Right cardiac atrium (tissue), 5 donors: ENCODE results near the gene ZPBP. TPM values are rescaled to one million over a fixed set of nuclear protein-coding genes. Genes with fewer than 3 reads are reported as not detected.
A peak's percentile ranks its signal among the peaks of the same experiment; 100 is the strongest.

Experiments used
- ATAC-seq, 2 donors: fragments of 200-7000 bp; cut with Tn5 transposase; one replicate each; pipeline versions ENCODE4 v1.8.0 to v1.9.1; 2020; ENCODE audit warnings: moderate library complexity in 2 of 2, mild to moderate bottlenecking in 1 of 2
- DNase-seq, 3 donors: peaks; one replicate each; pipeline ENCODE4 v3.0.0-alpha.2; 2020
- H3K27ac ChIP-seq: one replicate; pipeline ENCODE4 v1.5.1; 2013; ENCODE audit warnings: mild to moderate bottlenecking, low read length, control low read depth, moderate library complexity
- H3K27me3 ChIP-seq: one replicate; pipeline ENCODE4 v1.6.1; 2013; ENCODE audit not compliant: control insufficient read depth, insufficient read depth
- H3K4me1 ChIP-seq: one replicate; pipeline ENCODE4 v1.6.1; 2013; ENCODE audit warnings: low read length; ENCODE audit not compliant: control insufficient read depth, insufficient read depth
- H3K4me3 ChIP-seq: one replicate; pipeline ENCODE4 v1.5.1; 2013; ENCODE audit warnings: low read length, control low read depth
- H3K9me3 ChIP-seq: one replicate; pipeline ENCODE4 v1.6.1; 2013; ENCODE audit warnings: low read length; ENCODE audit not compliant: control insufficient read depth
- WGBS: extraction: QIAGEN DNeasy Blood & Tissue Kit; methylation state at CpG from one replicate; pipeline ENCODE4 v1.1.7; 2013; 5-methylcytosine and 5-hydroxymethylcytosine counted together
- intact Hi-C, 4 donors: fragments of 100-400 bp; cut with DNase I; formaldehyde crosslinking; loops; one replicate each; pipeline versions ENCODE4 v1.11.0 to v1.14.0; 2022 to 2023
- polyA plus RNA-seq: library from polyadenylated mRNA; stranded (reverse); fragments of 200-250 nt; gene quantifications from one replicate; pipeline ENCODE4 v1.2.3, GENCODE V29; 2013
- total RNA-seq, 4 donors: library from RNA; stranded (reverse); fragmentation: NEBNext Ultra II Directional; extraction: Animal tissue kit (Norgen Biotek cat#: 25700); gene quantifications; one replicate each; pipeline ENCODE4 v1.2.1, GENCODE V29; 2021
- donor health status: healthy with polysubstance abuse.
- donor health status: DM: no; HTN: yes; CAD: no.
- donor health status: DM: no; HTN: no; CAD: no.
- donor health status: DM: no; HTN: yes; CAD: no; lungs with severe emphysema.
- donor health status: DM: yes; HTN: yes; CAD: no.

The ZPBP gene
- total and polyA plus RNA-seq, 5 donors = not detected

GRCh38 chr7:49927631-49928030 is 165.4 kb downstream of the ZPBP start:
- Histone ChIP-seq H3K4me1 (no peaks in the 10 kb centered on the region), H3K9me3 (no peaks in the 10 kb centered on the region), H3K4me3 (no peak overlapping the region), H3K27ac (no peak overlapping the region), H3K27me3 (no peaks in the 10 kb centered on the region)
- WGBS = 82% methylated on average over 5 of the region's 5 CpGs
- intact Hi-C loops = no loop called here
- DNase-seq = no peak
- no peak for ATAC-seq

GRCh38 chr7:49926720-49927119 is 166.3 kb downstream of the ZPBP start:
- intact Hi-C loops = no loop called here
- DNase-seq (no peak), ATAC-seq (no peak)
- H3K27me3 ChIP-seq = no peaks in the 10 kb centered on the region
- no peak overlapping the region for H3K4me3 ChIP-seq
- H3K9me3 ChIP-seq = no peaks in the 10 kb centered on the region
- H3K27ac ChIP-seq = no peak overlapping the region
- no peaks in the 10 kb centered on the region for H3K4me1 ChIP-seq
- 82% methylated on average over 6 of the region's 6 CpGs for WGBS

GRCh38 chr7:49911909-49912308 is 181.1 kb downstream of the ZPBP start:
- Histone ChIP-seq H3K9me3 (no peaks in the 10 kb centered on the region), H3K27me3 (no peaks in the 10 kb centered on the region), H3K4me3 (no peak overlapping the region), H3K27ac (no peak overlapping the region), H3K4me1 (no peaks in the 10 kb centered on the region)
- no peak for DNase-seq
- intact Hi-C loops = no loop called here
- WGBS = 80% methylated on average over 8 of the region's 8 CpGs
- ATAC-seq = no peak

GRCh38 chr7:49894543-49894942 is 198.5 kb downstream of the ZPBP start:
- ATAC-seq (peak; percentile 57 to 88), DNase-seq (peak in 2 of 3 donors; percentile 59 to 63)
- Histone ChIP-seq H3K4me1 (no peaks in the 10 kb centered on the region), H3K4me3 (no peak overlapping the region), H3K27ac (no peak overlapping the region), H3K9me3 (no peaks in the 10 kb centered on the region), H3K27me3 (no peaks in the 10 kb centered on the region)
- intact Hi-C loops = no loop called here
- WGBS = 53% methylated on average over 4 of the region's 4 CpGs

GRCh38 chr7:49893131-49893530 is 199.9 kb downstream of the ZPBP start:
- DNase-seq (no peak), ATAC-seq (no peak)
- Histone ChIP-seq H3K9me3 (no peaks in the 10 kb centered on the region), H3K4me3 (no peak overlapping the region), H3K4me1 (no peaks in the 10 kb centered on the region), H3K27ac (no peak overlapping the region), H3K27me3 (no peaks in the 10 kb centered on the region)
- intact Hi-C loops = no loop called here
- WGBS = 46% methylated on average over 4 of the region's 4 CpGs

- intact Hi-C loops = no loop called here
- no peaks in the 10 kb centered on the region for H3K9me3 ChIP-seq
- no peak for ATAC-seq
- H3K4me1 ChIP-seq = no peaks in the 10 kb centered on the region
- H3K4me3 ChIP-seq = no peak overlapping the region
- 82% methylated on average over 2 of the region's 2 CpGs for WGBS
- no peak overlapping the region for H3K27ac ChIP-seq
- DNase-seq = no peak
- no peaks in the 10 kb centered on the region for H3K27me3 ChIP-seq
Observed at GRCh38 chr7:49892481-49892880, 200.6 kb downstream of the ZPBP start.

Other genes with a start within 250 kb of the ZPBP start
- gene IKZF1, start 211.5 kb upstream of the ZPBP start, total RNA-seq = 1 to 10 TPM; 3.4 to 6.8 (median 4.2) TPM
- 0.54 TPM for gene IKZF1, start 211.5 kb upstream of the ZPBP start, polyA plus RNA-seq